ENCODE data around the gene SLC16A10.
"Not testable (repeated sequence)": the region's sequence is repeated elsewhere in the genome, so short reads cannot be mapped to it uniquely, and the experiment has no call there.

The SLC16A10 gene

GRCh38 chr6:111187874-111188273 is 100.6 kb downstream of the SLC16A10 start:
- no peak for DNase-seq (ENCODE audit: low spot score)

- not testable (repeated sequence) for DNase-seq (ENCODE audit: low spot score)
These were observed 102.4 kb downstream of the SLC16A10 start for GRCh38 chr6:111189666-111190210.

GRCh38 chr6:111190637-111191036 is 103.3 kb downstream of the SLC16A10 start:
- DNase-seq (ENCODE audit: low spot score), result no peak

- not testable (repeated sequence) for DNase-seq (ENCODE audit: low spot score)
These were observed 103.8 kb downstream of the SLC16A10 start for GRCh38 chr6:111191136-111191535.

- no peak for DNase-seq (ENCODE audit: low spot score)
These were observed 105.7 kb downstream of the SLC16A10 start for GRCh38 chr6:111192911-111193555.

- no peak for DNase-seq (ENCODE audit: low spot score)
These were observed 108.4 kb downstream of the SLC16A10 start for GRCh38 chr6:111195656-111196055.

- DNase-seq (ENCODE audit: low spot score), result no peak
These were observed 111.5 kb downstream of the SLC16A10 start for GRCh38 chr6:111198841-111199240.

GRCh38 chr6:111199935-111200334 is 112.6 kb downstream of the SLC16A10 start:
- DNase-seq (ENCODE audit: low spot score), result no peak

GRCh38 chr6:111200350-111201243 is 113.3 kb downstream of the SLC16A10 start:
- DNase-seq (ENCODE audit: low spot score), result no peak

- DNase-seq (ENCODE audit: low spot score), result no peak
These were observed 113.9 kb downstream of the SLC16A10 start for GRCh38 chr6:111201244-111201554.

GRCh38 chr6:111201764-111202163 is 114.5 kb downstream of the SLC16A10 start:
- DNase-seq (ENCODE audit: low spot score), result no peak

GRCh38 chr6:111203539-111203938 is 116.2 kb downstream of the SLC16A10 start:
- not testable (repeated sequence) for DNase-seq (ENCODE audit: low spot score)

- no peak for DNase-seq (ENCODE audit: low spot score)
These were observed 117.0 kb downstream of the SLC16A10 start for GRCh38 chr6:111204305-111204704.

GRCh38 chr6:111204881-111205280 is 117.6 kb downstream of the SLC16A10 start:
- no peak for DNase-seq (ENCODE audit: low spot score)

GRCh38 chr6:111205502-111205901 is 118.2 kb downstream of the SLC16A10 start:
- no peak for DNase-seq (ENCODE audit: low spot score)

GRCh38 chr6:111207141-111207858 is 120.0 kb downstream of the SLC16A10 start:
- no peak for DNase-seq (ENCODE audit: low spot score)

GRCh38 chr6:111208933-111209332 is 121.6 kb downstream of the SLC16A10 start:
- DNase-seq (ENCODE audit: low spot score), result no peak

- DNase-seq (ENCODE audit: low spot score), result peak; percentile 33
These were observed 123.0 kb downstream of the SLC16A10 start for GRCh38 chr6:111210194-111210728.

GRCh38 chr6:111211411-111212030 is 124.2 kb downstream of the SLC16A10 start:
- no peak for DNase-seq (ENCODE audit: low spot score)

GRCh38 chr6:111212625-111213024 is 125.3 kb downstream of the SLC16A10 start:
- DNase-seq (ENCODE audit: low spot score), result no peak

- DNase-seq (ENCODE audit: low spot score), result no peak
These were observed 127.8 kb downstream of the SLC16A10 start for GRCh38 chr6:111215131-111215530.

GRCh38 chr6:111219785-111220184 is 132.5 kb downstream of the SLC16A10 start:
- no peak for DNase-seq (ENCODE audit: low spot score)

All from globus pallidus (tissue), 1 donor.